GM13977 (cell line): ENCODE measurements around the gene DLEU7.

ENCODE experiments used
- DNase-seq: peaks from one replicate; pipeline ENCODE4 v3.0.0; 2012; ENCODE audit warnings: low spot score
- CTCF ChIP-seq: IDR thresholded peaks from 2 replicates; pipeline ENCODE4 v1.5.1; 2012; ENCODE audit warnings: mild to moderate bottlenecking, control low read depth; ENCODE audit not compliant: insufficient read depth; ENCODE audit errors: extremely low read depth, missing control alignments
- in situ Hi-C: fragments of 300-500 bp; cut with MboI; formaldehyde crosslinking; loops from one replicate; pipeline ENCODE4 v1.12.0; 2022; ENCODE audit warnings: low sequenced_read_pairs, low pct_unique_long_range_greater_than_20kb, mixed read lengths, inconsistent platforms; ENCODE audit not compliant: unreplicated experiment

DLEU7 gene

GRCh38 chr13:50812242-50812641 lies 31.2 kb downstream of the DLEU7 start:
- DNase-seq: no peak
- in situ Hi-C loops: no loop called here
- no peak for TF ChIP-seq CTCF

- no peak for DNase-seq
- in situ Hi-C loops: no loop called here
- TF ChIP-seq CTCF: no peak
Observed at GRCh38 chr13:50810998-50811397, 32.5 kb downstream of the DLEU7 start.

- TF ChIP-seq CTCF: no peak
- in situ Hi-C loops: no loop called here
- no peak for DNase-seq
Observed at GRCh38 chr13:50810468-50810867, 33.0 kb downstream of the DLEU7 start.

GRCh38 chr13:50809133-50810090 lies 34.1 kb downstream of the DLEU7 start:
- in situ Hi-C loops: loop anchor here (10.0 kb wide), 3 partner anchors 95 to 835 kb away; partner anchors contain the start of gene RNASEH2B
- no peak for TF ChIP-seq CTCF
- no peak for DNase-seq

GRCh38 chr13:50805805-50806204 lies 37.7 kb downstream of the DLEU7 start:
- no peak for DNase-seq
- TF ChIP-seq CTCF: no peak
- in situ Hi-C loops: loop anchor here (10.0 kb wide), 3 partner anchors 99 to 831 kb away; partner anchors contain the start of gene RNASEH2B

GRCh38 chr13:50801087-50801931 lies 42.2 kb downstream of the DLEU7 start:
- in situ Hi-C loops: loop anchor here (10.0 kb wide), 3 partner anchors 103 to 827 kb away; partner anchors contain the start of gene RNASEH2B
- peak; percentile 38 for DNase-seq
- peak; percentile 83 for TF ChIP-seq CTCF
